Spleen (tissue), 11 donors: ENCODE measurements around the gene CCDC197. TPM values are rescaled to one million over a fixed set of nuclear protein-coding genes. Genes with fewer than 3 reads are reported as not detected.

ENCODE experiments used
- DNase-seq: peaks from one replicate; pipeline ENCODE4 v3.0.0-alpha.2; 2020
- H3K27ac ChIP-seq, 8 donors: fragments of 200-600 bp; sonication (generic) in 7 of 8; 1 replicate in 4 of 8; 2 replicates in 4 of 8; pipeline versions ENCODE4 v1.5.0 to v1.8.0; 2016 to 2021; ENCODE audit warnings: inconsistent platforms in 4 of 8, mild to moderate bottlenecking in 4 of 8, moderate library complexity in 1 of 8
- H3K27me3 ChIP-seq, 7 donors: fragments of 200-600 bp; sonication (generic) in 6 of 7; replicated peaks in 1 of 7; 1 replicate in 4 of 7; 2 replicates in 3 of 7; pipeline versions ENCODE4 v1.5.0 to v1.8.0; 2016 to 2021; ENCODE audit warnings: inconsistent platforms in 3 of 7, mild to moderate bottlenecking in 1 of 7
- H3K36me3 ChIP-seq, 6 donors: fragments of 200-600 bp; sonication (generic) in 5 of 6; 1 replicate in 4 of 6; 2 replicates in 2 of 6; pipeline versions ENCODE4 v1.5.0 to v1.8.0; 2016 to 2021; ENCODE audit warnings: inconsistent platforms in 2 of 6
- H3K4me1 ChIP-seq, 6 donors: fragments of 200-600 bp; sonication (generic) in 5 of 6; 1 replicate in 3 of 6; 2 replicates in 3 of 6; pipeline versions ENCODE4 v1.5.0 to v1.8.0; 2016 to 2021; ENCODE audit warnings: inconsistent platforms in 3 of 6
- H3K4me3 ChIP-seq, 8 donors: fragments of 200-600 bp; sonication (generic) in 7 of 8; 1 replicate in 4 of 8; 2 replicates in 4 of 8; pipeline versions ENCODE4 v1.5.0 to v1.8.0; 2016 to 2021; ENCODE audit warnings: inconsistent platforms in 4 of 8, mild to moderate bottlenecking in 4 of 8, moderate library complexity in 2 of 8
- H3K9me3 ChIP-seq, 8 donors: fragments of 200-600 bp; sonication (generic) in 7 of 8; 1 replicate in 4 of 8; 2 replicates in 4 of 8; pipeline versions ENCODE4 v1.5.0 to v1.8.0; 2016 to 2021; ENCODE audit warnings: inconsistent platforms in 4 of 8
- CTCF ChIP-seq, 11 experiments: fragments of 200-600 bp in 7 of 11; fragments of 450-650 bp in 4 of 11; sonication (generic) in 4 of 11; IDR thresholded peaks in 8 of 11; conservative IDR thresholded peaks in 3 of 11; 1 replicate in 7 of 11; 2 replicates in 4 of 11; pipeline versions ENCODE4 v1.4.0 to v1.8.0; 2016 to 2021; ENCODE audit warnings: antibody characterized with exemption in 11 of 11, inconsistent platforms in 4 of 11, mild to moderate bottlenecking in 1 of 11
- POLR2A ChIP-seq, 3 donors: fragments of 450-650 bp; IDR thresholded peaks; one replicate each; pipeline ENCODE4 v1.5.1; 2017; ENCODE audit warnings: antibody characterized with exemption in 3 of 3, mild to moderate bottlenecking in 1 of 3
- POLR2AphosphoS5 ChIP-seq, 3 donors: sonication (generic); formaldehyde crosslinking; IDR thresholded peaks; one replicate each; pipeline ENCODE4 v1.5.1; 2017; ENCODE audit warnings: antibody characterized with exemption in 3 of 3
- WGBS, 5 donors: extraction: QIAGEN DNeasy Blood & Tissue Kit in 3 of 5; methylation state at CpG; one replicate each; pipeline versions ENCODE4 v1.1.5 to v1.1.7; 2013 to 2018; 5-methylcytosine and 5-hydroxymethylcytosine counted together
- intact Hi-C: fragments of 100-400 bp; cut with DNase I; formaldehyde crosslinking; loops from one replicate; pipeline ENCODE4 v1.15.0; 2023; ENCODE audit warnings: low total_unique reads
- polyA plus RNA-seq, 3 donors: library from polyadenylated mRNA; stranded (reverse); fragments of 200-250 nt; gene quantifications; one replicate each; pipeline ENCODE4 v1.2.1, GENCODE V29; 2013
- total RNA-seq, 7 donors: library from RNA; depleted of rRNA in 3 of 7; stranded (reverse); fragments of >200 nt in 3 of 7; fragmentation: NEBNext Ultra II Directional in 4 of 7; extraction: Animal tissue kit (Norgen Biotek cat#: 25700) in 4 of 7; gene quantifications; one replicate each; pipeline versions ENCODE4 v1.1.0 to v1.2.1, GENCODE V29; 2016 to 2021
- donor health status: healthy with polysubstance abuse.
- donor health status: DM: no; HTN: no; CAD: no; lungs with moderate emphysema.
- donor health status: DM: no; HTN: no; CAD: no.
- donor health status: Bipolar disorder and iron deficiency.
- donor health status: healthy.
- donor health status: DM: no; HTN: no; CAD: no.
- donor health status: DM: yes; HTN: yes; CAD: no.

The CCDC197 gene
- total and polyA plus RNA-seq, 10 donors = not detected

GRCh38 chr14:93963692-93964091 is 33.4 kb upstream of the CCDC197 start:
- Histone ChIP-seq H3K36me3 (no peaks in the 10 kb centered on the region), H3K9me3 (no peaks in the 10 kb centered on the region), H3K27ac (peak overlapping the region; percentile 71 to 92 (median 84)), H3K4me1 (peaks cover 59 to 97% (median 85%) of the 10 kb centered on the region in 6 donors), H3K27me3 (no peaks in the 10 kb centered on the region), H3K4me3 (no peak overlapping the region)
- DNase-seq = no peak
- WGBS, 5 donors = 77 to 88% (median 84%) methylated on average over 4 of the region's 4 CpGs
- intact Hi-C loops = no loop called here
- TF ChIP-seq CTCF (IDR thresholded peaks at IDR 0.05 in 8 of 11, conservative IDR thresholded peaks at IDR 0.05 in 3 of 11) (no peak), POLR2AphosphoS5 (IDR thresholded peaks at IDR 0.05) (no peak), POLR2A (IDR thresholded peaks at IDR 0.05) (no peak)

DNA sequence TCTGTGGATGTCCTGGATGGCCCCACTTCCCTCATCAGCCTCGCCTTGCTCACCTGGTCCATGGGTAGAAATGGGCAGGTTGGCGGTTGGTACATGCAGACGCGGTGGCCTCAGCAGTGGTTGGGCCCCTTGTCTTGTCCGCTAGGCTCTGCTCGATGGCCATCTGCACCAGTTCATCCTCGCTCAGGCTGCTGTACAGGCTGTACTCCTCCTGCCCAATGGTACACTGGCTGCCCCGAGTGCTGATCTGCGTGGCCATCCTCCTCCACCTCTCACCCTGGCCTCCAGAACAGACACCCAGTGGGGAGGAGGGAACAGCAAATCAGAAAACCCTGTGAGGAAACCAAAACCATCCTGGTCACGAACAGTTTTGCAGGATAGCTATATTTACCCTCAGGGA is 32.8 kb upstream of the CCDC197 start:
- intact Hi-C loops = no loop called here
- H3K27me3 ChIP-seq = no peaks in the 10 kb centered on the region
- DNase-seq = no peak
- H3K9me3 ChIP-seq = no peaks in the 10 kb centered on the region
- H3K4me1 ChIP-seq = peaks cover 59 to 97% (median 85%) of the 10 kb centered on the region in 6 donors
- H3K4me3 ChIP-seq = no peak overlapping the region
- peak overlapping the region in 7 of 8 donors; percentile 81 to 92 (median 85) for H3K27ac ChIP-seq
- TF ChIP-seq POLR2A (IDR thresholded peaks at IDR 0.05) (no peak), POLR2AphosphoS5 (IDR thresholded peaks at IDR 0.05) (no peak), CTCF (IDR thresholded peaks at IDR 0.05 in 8 of 11, conservative IDR thresholded peaks at IDR 0.05 in 3 of 11) (no peak)
- H3K36me3 ChIP-seq = no peaks in the 10 kb centered on the region
- 94 to 95% (median 95%) methylated on average over 10 of the region's 10 CpGs for WGBS, 5 donors

- H3K27me3 ChIP-seq = no peaks in the 10 kb centered on the region
- peaks cover 60 to 97% (median 84%) of the 10 kb centered on the region in 6 donors for H3K4me1 ChIP-seq
- H3K27ac ChIP-seq = peak overlapping the region in 4 of 8 donors; percentile 64 to 92 (median 86)
- no peak overlapping the region for H3K4me3 ChIP-seq
- no peaks in the 10 kb centered on the region for H3K36me3 ChIP-seq
- H3K9me3 ChIP-seq = no peaks in the 10 kb centered on the region
- 89 to 97% (median 93%) methylated on average over 3 of the region's 3 CpGs for WGBS, 5 donors
- DNase-seq = no peak
- TF ChIP-seq POLR2A (IDR thresholded peaks at IDR 0.05) = no peak
- no peak for TF ChIP-seq POLR2AphosphoS5 (IDR thresholded peaks at IDR 0.05)
- no peak for TF ChIP-seq CTCF (IDR thresholded peaks at IDR 0.05 in 8 of 11, conservative IDR thresholded peaks at IDR 0.05 in 3 of 11)
- intact Hi-C loops = no loop called here
Observed at GRCh38 chr14:93964820-93965286, 32.2 kb upstream of the CCDC197 start.

- Histone ChIP-seq H3K27me3 (no peaks in the 10 kb centered on the region), H3K27ac (peak overlapping the region in 6 of 8 donors; percentile 32 to 92 (median 56)), H3K4me1 (peaks cover 58 to 97% (median 84%) of the 10 kb centered on the region in 6 donors), H3K4me3 (no peak overlapping the region), H3K9me3 (no peaks in the 10 kb centered on the region), H3K36me3 (no peaks in the 10 kb centered on the region)
- intact Hi-C loops = no loop called here
- WGBS, 5 donors = 76 to 87% (median 81%) methylated on average over 3 of the region's 3 CpGs
- DNase-seq = no peak
- TF ChIP-seq POLR2AphosphoS5 (IDR thresholded peaks at IDR 0.05) = no peak
- no peak for TF ChIP-seq CTCF (IDR thresholded peaks at IDR 0.05 in 8 of 11, conservative IDR thresholded peaks at IDR 0.05 in 3 of 11)
- TF ChIP-seq POLR2A (IDR thresholded peaks at IDR 0.05) = no peak
Observed at GRCh38 chr14:93965287-93965821, 31.7 kb upstream of the CCDC197 start.
